Large intestine (tissue), 3 donors: Measurements from ENCODE around the gene CSGALNACT2. TPM values are rescaled to one million over a fixed set of nuclear protein-coding genes. Genes with fewer than 3 reads are reported as not detected.

Experiments used
- DNase-seq, 2 donors: peaks; one replicate each; pipeline versions ENCODE4 v3.0.0 to v3.0.0-alpha.2; 2013
- H3K27ac ChIP-seq: one replicate; pipeline ENCODE4 v1.5.1; 2013; ENCODE audit warnings: low read length
- H3K27me3 ChIP-seq: 2 replicates; pipeline ENCODE4 v1.6.1; 2013; ENCODE audit warnings: low read length; ENCODE audit not compliant: control insufficient read depth, insufficient read depth
- H3K36me3 ChIP-seq: 2 replicates; pipeline ENCODE4 v1.6.1; 2013; ENCODE audit warnings: low read length; ENCODE audit not compliant: control insufficient read depth, insufficient read depth
- H3K4me1 ChIP-seq: one replicate; pipeline ENCODE4 v1.6.1; 2013; ENCODE audit warnings: low read length; ENCODE audit not compliant: control insufficient read depth, insufficient read depth
- H3K4me3 ChIP-seq: one replicate; pipeline ENCODE4 v1.5.1; 2013; ENCODE audit warnings: low read length
- H3K9me3 ChIP-seq: one replicate; pipeline ENCODE4 v1.6.1; 2013; ENCODE audit warnings: mild to moderate bottlenecking, low read depth, low read length, moderate library complexity; ENCODE audit not compliant: control insufficient read depth
- WGBS: methylation state at CpG from one replicate; pipeline ENCODE4 v1.1.5; 2013; ENCODE audit warnings: low lambda C conversion rate; ENCODE audit not compliant: insufficient coverage; 5-methylcytosine and 5-hydroxymethylcytosine counted together
- polyA plus RNA-seq: library from polyadenylated mRNA; unstranded; fragments of 120-200 nt; gene quantifications from one replicate; pipeline ENCODE4 v1.2.1, GENCODE V29; 2013

The CSGALNACT2 gene
- polyA plus RNA-seq, 1 donor = 18.2 TPM

- no peaks in the 10 kb centered on the region for H3K36me3 ChIP-seq
- H3K27me3 ChIP-seq = no peaks in the 10 kb centered on the region
- H3K4me3 ChIP-seq = no peak overlapping the region
- H3K9me3 ChIP-seq = no peaks in the 10 kb centered on the region
- H3K27ac ChIP-seq = no peak overlapping the region
- no peaks in the 10 kb centered on the region for H3K4me1 ChIP-seq
- DNase-seq = no peak
- no CpG with 5 or more reads among the region's 5 CpGs for WGBS
Measured at GRCh38 chr10:43209651-43210141, 71.5 kb downstream of the CSGALNACT2 start.

DNA sequence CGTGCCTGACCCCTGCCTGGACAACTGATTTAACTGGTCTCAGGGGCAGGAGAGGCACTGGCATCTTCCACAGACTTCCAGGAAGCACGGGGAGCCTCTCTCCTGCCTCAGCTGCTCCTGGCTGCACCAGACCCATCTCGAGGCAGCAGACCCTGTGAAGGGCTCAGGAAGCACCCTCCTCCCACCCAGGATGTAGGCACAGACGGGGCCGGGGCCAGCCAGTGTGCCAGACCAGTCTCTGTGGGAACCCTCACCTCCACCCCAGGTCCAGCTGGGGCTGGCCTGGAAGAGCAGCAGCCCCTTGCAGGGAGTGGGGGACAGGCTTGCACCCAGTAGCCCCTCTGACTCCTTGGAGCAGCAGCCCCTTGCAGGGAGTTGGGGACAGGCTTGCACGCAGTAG, 72.3 kb downstream of the CSGALNACT2 start:
- no peaks in the 10 kb centered on the region for H3K27me3 ChIP-seq
- no CpG with 5 or more reads among the region's 6 CpGs for WGBS
- DNase-seq = no peak
- H3K27ac ChIP-seq = no peak overlapping the region
- no peaks in the 10 kb centered on the region for H3K4me1 ChIP-seq
- no peak overlapping the region for H3K4me3 ChIP-seq
- H3K36me3 ChIP-seq = no peaks in the 10 kb centered on the region
- no peaks in the 10 kb centered on the region for H3K9me3 ChIP-seq

- no CpG with 5 or more reads among the region's 6 CpGs for WGBS
- Histone ChIP-seq H3K4me1 (no peaks in the 10 kb centered on the region), H3K27ac (no peak overlapping the region), H3K4me3 (no peak overlapping the region), H3K36me3 (no peaks in the 10 kb centered on the region), H3K27me3 (no peaks in the 10 kb centered on the region), H3K9me3 (no peaks in the 10 kb centered on the region)
- no peak for DNase-seq
Measured at GRCh38 chr10:43211030-43211429, 72.8 kb downstream of the CSGALNACT2 start.

DNA sequence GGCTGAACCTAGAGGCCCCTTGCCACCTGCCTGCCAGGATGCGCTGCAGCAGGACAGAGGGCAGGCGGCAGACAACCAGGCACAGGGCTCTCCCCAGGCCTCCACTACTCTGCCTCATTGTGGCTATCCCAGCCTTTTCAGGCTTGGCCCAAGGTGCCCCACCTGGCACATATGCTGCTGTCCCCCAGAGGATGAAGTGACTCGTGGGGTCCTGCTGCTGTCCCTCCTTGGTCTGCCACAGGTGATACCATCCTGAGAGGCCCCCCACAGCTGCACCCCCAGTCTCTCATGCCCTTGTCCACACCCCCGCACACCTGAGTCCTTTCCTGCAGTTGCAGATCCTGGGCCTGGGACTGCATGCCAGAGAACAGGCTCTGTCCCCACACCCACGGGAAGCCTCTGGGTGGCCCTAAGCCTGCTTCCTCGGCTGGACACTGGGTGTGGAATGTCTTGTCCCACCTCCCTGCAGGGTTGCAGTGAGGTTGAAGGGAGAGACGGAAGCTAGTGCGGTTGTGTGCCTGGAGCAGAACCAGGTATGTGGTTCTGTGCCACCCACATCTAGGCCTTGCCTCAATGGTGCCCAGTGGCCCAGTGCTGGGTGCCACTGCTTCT, 73.3 kb downstream of the CSGALNACT2 start:
- Histone ChIP-seq H3K27ac (no peak overlapping the region), H3K4me3 (no peak overlapping the region), H3K27me3 (no peaks in the 10 kb centered on the region), H3K4me1 (no peaks in the 10 kb centered on the region), H3K36me3 (no peaks in the 10 kb centered on the region), H3K9me3 (no peaks in the 10 kb centered on the region)
- DNase-seq = no peak
- WGBS = no CpG with 5 or more reads among the region's 8 CpGs

DNA sequence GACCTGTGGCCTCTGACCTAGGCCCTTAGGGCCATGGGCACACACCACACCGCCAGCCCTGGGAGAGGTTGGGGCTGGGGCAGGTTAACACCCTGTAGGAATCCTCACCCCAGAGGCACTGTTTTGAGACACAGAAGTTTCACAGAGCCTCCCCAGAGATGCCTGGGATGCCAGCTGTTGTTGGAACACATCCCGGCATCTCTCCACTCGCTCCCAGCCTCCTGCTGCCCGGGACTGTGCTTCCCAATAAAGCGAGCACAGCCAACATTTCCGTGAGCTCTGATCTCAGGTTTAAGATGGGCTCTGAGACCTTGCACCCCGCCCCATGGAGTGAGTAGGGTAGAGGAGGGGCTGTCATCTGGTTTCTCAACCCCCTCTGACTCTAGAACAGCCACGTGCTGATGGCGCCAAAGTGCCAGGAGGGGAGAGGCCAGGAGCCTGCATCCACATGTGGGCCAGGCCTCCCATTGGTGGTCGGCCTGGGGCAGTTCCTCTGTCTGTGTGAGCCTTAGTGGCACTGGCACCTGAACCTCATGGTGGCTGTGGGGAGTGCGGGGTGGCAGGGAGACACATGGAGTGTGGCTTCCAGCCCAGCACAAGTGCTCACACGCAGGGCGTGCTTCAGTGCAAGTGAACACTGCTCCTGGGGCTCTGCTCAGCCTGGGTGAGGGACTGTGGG, 73.9 kb downstream of the CSGALNACT2 start:
- Histone ChIP-seq H3K27me3 (no peaks in the 10 kb centered on the region), H3K4me3 (no peak overlapping the region), H3K9me3 (no peaks in the 10 kb centered on the region), H3K4me1 (no peaks in the 10 kb centered on the region), H3K27ac (no peak overlapping the region), H3K36me3 (no peaks in the 10 kb centered on the region)
- DNase-seq = no peak
- WGBS = no CpG with 5 or more reads among the region's 13 CpGs

DNA sequence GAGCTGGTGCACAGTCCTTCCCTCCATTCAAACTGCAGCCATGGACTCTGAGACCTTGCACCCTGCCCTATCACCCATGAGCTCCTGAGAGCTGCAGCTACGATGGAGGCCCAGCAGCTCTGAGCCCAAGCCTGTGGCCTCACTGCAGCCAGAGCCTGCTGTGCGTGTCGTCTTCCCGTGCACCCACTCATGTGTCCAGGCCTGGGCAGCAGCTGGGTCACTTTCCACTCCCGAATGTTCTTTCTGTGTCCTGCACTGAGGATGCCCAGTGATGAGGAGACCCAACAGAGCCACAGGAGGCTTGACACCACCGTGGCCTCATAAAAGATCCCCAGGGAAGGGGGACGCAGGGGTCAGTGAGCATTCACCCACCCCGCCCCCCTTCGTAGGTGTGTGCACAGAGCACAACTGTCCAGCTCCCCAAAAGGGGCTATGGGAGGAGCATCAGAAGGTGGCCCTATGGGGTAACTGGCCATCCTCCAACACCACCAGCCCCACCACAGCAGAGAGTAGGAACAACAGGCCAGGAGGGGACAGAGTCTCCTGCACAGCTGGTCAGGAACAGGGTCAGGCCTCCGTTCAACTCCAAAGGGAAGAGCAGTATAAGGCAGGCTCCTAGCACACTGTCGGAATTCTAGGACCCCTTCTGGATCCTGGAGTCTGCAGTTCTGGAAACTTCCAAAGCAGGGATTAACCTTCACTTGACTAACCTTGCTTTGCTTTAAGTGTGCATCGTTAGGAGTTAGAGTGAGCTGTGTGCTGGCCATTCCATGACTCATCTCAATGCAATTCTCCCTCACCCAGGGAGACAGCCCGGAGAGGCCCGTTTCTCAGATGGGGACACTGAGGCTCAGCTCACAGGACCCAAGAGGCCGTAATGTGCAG, 76.1 kb downstream of the CSGALNACT2 start:
- Histone ChIP-seq H3K9me3 (no peaks in the 10 kb centered on the region), H3K27me3 (peaks cover 2% of the 10 kb centered on the region), H3K4me1 (no peaks in the 10 kb centered on the region), H3K27ac (no peak overlapping the region), H3K4me3 (no peak overlapping the region), H3K36me3 (no peaks in the 10 kb centered on the region)
- DNase-seq = no peak
- no CpG with 5 or more reads among the region's 15 CpGs for WGBS

DNA sequence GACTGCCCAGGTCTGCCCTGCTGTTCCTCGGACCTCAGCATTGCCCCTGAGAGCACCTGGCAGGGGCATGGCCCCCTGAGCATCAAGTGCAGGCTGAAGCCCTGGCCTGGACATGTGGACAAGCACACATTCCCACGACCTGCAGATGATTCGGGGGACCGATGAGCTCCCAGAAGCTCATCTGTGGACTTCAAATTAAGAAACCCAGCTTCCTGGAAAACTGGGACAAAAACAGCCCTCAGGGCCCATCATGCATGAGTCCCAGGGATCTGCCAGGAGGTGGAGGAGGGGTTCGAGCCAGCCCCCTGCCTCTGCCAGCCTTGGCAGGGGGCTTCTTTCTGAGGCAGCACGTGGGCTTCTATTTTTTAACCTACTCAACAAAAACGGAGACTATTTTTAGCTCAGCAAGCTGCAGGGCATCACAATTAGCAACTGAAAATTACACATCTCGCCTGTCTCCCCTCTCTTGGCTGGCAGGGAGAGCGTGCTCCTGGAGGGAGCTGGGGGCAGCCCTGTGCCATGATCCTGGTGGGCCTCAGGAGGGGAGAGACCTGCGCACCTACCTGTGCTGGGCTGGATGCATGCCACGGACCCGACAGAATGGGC, 76.8 kb downstream of the CSGALNACT2 start:
- H3K27ac ChIP-seq = no peak overlapping the region
- H3K4me3 ChIP-seq = no peak overlapping the region
- H3K36me3 ChIP-seq = no peaks in the 10 kb centered on the region
- peaks cover 2% of the 10 kb centered on the region for H3K27me3 ChIP-seq
- H3K9me3 ChIP-seq = no peaks in the 10 kb centered on the region
- WGBS = no CpG with 5 or more reads among the region's 12 CpGs
- no peak for DNase-seq
- no peaks in the 10 kb centered on the region for H3K4me1 ChIP-seq

GRCh38 chr10:43215758-43216455, 77.7 kb downstream of the CSGALNACT2 start:
- WGBS = no CpG with 5 or more reads among the region's 19 CpGs
- DNase-seq = no peak
- no peak overlapping the region for H3K4me3 ChIP-seq

DNA sequence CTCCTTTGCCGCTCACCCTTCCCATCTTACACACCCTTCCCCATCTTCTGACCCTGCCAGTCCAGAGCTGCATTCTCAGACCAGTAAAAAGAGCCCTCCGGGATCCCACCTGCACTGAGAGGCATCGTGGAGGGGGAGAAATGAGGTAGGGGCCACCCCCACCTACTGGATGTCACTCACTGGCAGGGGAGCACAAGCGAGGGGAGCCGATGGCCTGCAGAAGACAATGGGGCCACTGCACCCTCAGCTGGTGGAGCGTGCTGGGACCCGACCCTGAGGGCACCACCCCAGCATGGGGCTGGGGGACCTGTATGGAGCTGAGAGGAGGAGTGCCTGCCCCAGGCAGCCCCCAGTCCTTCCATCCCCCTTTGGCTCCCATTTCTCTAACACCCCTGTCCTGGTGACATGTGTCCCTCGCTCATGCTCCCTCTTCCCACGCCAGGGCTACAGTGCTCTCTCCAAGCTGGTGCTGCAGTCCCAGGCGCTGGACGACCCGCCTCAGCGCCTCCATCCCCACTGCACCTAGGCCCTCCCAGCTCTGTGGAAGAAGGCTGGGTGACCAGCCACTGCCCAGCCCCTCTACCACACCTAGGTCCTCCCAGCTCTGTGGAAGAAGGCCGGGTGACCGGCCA, 78.8 kb downstream of the CSGALNACT2 start:
- peaks cover 2% of the 10 kb centered on the region for H3K27me3 ChIP-seq
- H3K27ac ChIP-seq = no peak overlapping the region
- H3K4me1 ChIP-seq = no peaks in the 10 kb centered on the region
- DNase-seq = no peak
- no peaks in the 10 kb centered on the region for H3K36me3 ChIP-seq
- H3K9me3 ChIP-seq = no peaks in the 10 kb centered on the region
- no peak overlapping the region for H3K4me3 ChIP-seq
- no CpG with 5 or more reads among the region's 15 CpGs for WGBS

More at GRCh38 chr10:43215758-43216455, 77.7 kb downstream of the CSGALNACT2 start:
- no peaks in the 10 kb centered on the region for H3K9me3 ChIP-seq
- H3K4me1 ChIP-seq = no peaks in the 10 kb centered on the region
- H3K27ac ChIP-seq = no peak overlapping the region
- peaks cover 2% of the 10 kb centered on the region for H3K27me3 ChIP-seq
- H3K36me3 ChIP-seq = no peaks in the 10 kb centered on the region
